HepG2 (cell line): ENCODE measurements around the gene PRMT5. TPM values are rescaled to one million over a fixed set of nuclear protein-coding genes. Genes with fewer than 3 reads are reported as not detected.

Experiments
- AGO1 ChIP-seq: fragments of 200-400 bp; formaldehyde crosslinking; IDR thresholded peaks from 2 replicates; pipeline ENCODE4 v1.6.1; 2017; ENCODE audit warnings: mild to moderate bottlenecking, low read depth, low read length, moderate library complexity; ENCODE audit not compliant: poor library complexity, severe bottlenecking
- FOXA1 ChIP-seq, 2 experiments: fragments of 450-650 bp in 1 of 2; sonication (generic) in 1 of 2; formaldehyde crosslinking in 1 of 2; IDR thresholded peaks; 2 replicates each; pipeline versions ENCODE4 v1.4.0 to v1.6.1; 2016 to 2020; ENCODE audit warnings: missing genetic modification reagents in 1 of 2
- GTF2F1 ChIP-seq: fragments of 150-350 bp; IDR thresholded peaks from 2 replicates; pipeline ENCODE4 v1.6.1; 2014; ENCODE audit warnings: low read length
- KMT2B ChIP-seq: IDR thresholded peaks from 2 replicates; pipeline ENCODE4 v1.6.1; 2016; ENCODE audit warnings: missing genetic modification reagents, missing compliant biosample characterization
- MAZ ChIP-seq, 2 experiments: sonication (generic) in 1 of 2; formaldehyde crosslinking in 1 of 2; IDR thresholded peaks; 2 replicates each; pipeline versions ENCODE4 v1.5.0 to v1.6.1; 2012 to 2020; ENCODE audit warnings: low read depth in 2 of 2, mild to moderate bottlenecking in 2 of 2, borderline replicate concordance in 1 of 2, improper control_type of control experiment in 1 of 2, low read length in 1 of 2, missing genetic modification reagents in 1 of 2, moderate library complexity in 1 of 2
- MED8 ChIP-seq: sonication (generic); formaldehyde crosslinking; IDR thresholded peaks from 2 replicates; pipeline ENCODE4 v1.8.1; 2023; ENCODE audit warnings: mild to moderate bottlenecking, missing genetic modification reagents; ENCODE audit not compliant: insufficient replicate concordance
- MXD4 ChIP-seq: IDR thresholded peaks from 2 replicates; pipeline ENCODE4 v1.6.1; 2016; ENCODE audit warnings: mild to moderate bottlenecking, missing biosample characterization, missing genetic modification reagents
- MYPOP ChIP-seq: sonication (generic); formaldehyde crosslinking; IDR thresholded peaks from 2 replicates; pipeline ENCODE4 v1.8.1; 2023; ENCODE audit warnings: mild to moderate bottlenecking, moderate library complexity, missing genetic modification reagents
- PAF1 ChIP-seq: IDR thresholded peaks from 2 replicates; pipeline ENCODE4 v1.6.1; 2016; ENCODE audit warnings: missing genetic modification reagents, missing compliant biosample characterization
- SP2 ChIP-seq: sonication (generic); formaldehyde crosslinking; IDR thresholded peaks from 2 replicates; pipeline ENCODE4 v1.5.1; 2020; ENCODE audit warnings: mild to moderate bottlenecking, missing genetic modification reagents
- TIGD3 ChIP-seq: sonication (generic); formaldehyde crosslinking; IDR thresholded peaks from 2 replicates; pipeline ENCODE4 v1.5.1; 2020; ENCODE audit warnings: mild to moderate bottlenecking, missing genetic modification reagents, borderline replicate concordance
- ZKSCAN5 ChIP-seq: sonication (generic); formaldehyde crosslinking; IDR thresholded peaks from 2 replicates; pipeline ENCODE4 v1.5.1; 2020; ENCODE audit warnings: mild to moderate bottlenecking, missing genetic modification reagents
- ZNF496 ChIP-seq: sonication (generic); formaldehyde crosslinking; IDR thresholded peaks from 2 replicates; pipeline ENCODE4 v1.8.1; 2023; ENCODE audit warnings: mild to moderate bottlenecking, moderate library complexity, missing genetic modification reagents; ENCODE audit not compliant: insufficient replicate concordance
- ZNF615 ChIP-seq: sonication (generic); formaldehyde crosslinking; IDR thresholded peaks from 2 replicates; pipeline ENCODE4 v1.5.0; 2020; ENCODE audit warnings: mild to moderate bottlenecking, missing genetic modification reagents, borderline replicate concordance
- ZNF841 ChIP-seq: sonication (generic); formaldehyde crosslinking; IDR thresholded peaks from 2 replicates; pipeline ENCODE4 v1.8.1; 2023; ENCODE audit warnings: missing genetic modification reagents, borderline replicate concordance
- ZNF879 ChIP-seq: sonication (generic); formaldehyde crosslinking; IDR thresholded peaks from 2 replicates; pipeline ENCODE4 v1.8.1; 2023; ENCODE audit warnings: missing genetic modification reagents
- ZSCAN30 ChIP-seq: sonication (generic); formaldehyde crosslinking; IDR thresholded peaks from 2 replicates; pipeline ENCODE4 v1.5.0; 2020; ENCODE audit warnings: mild to moderate bottlenecking, missing genetic modification reagents
- polyA plus RNA-seq, 8 experiments: library from polyadenylated mRNA; depleted of rRNA in 3 of 8; stranded (reverse) in 7 of 8; unstranded in 1 of 8; fragments of >200 nt; fragmentation: Illumina TruSeq in 4 of 8; extraction: Trizol in 4 of 8; gene quantifications; 2 replicates each; pipeline versions ENCODE4 v1.2.1 to v1.2.3, GENCODE V29; 2011 to 2016; ENCODE audit warnings: low read depth in 4 of 8, missing spikeins in 1 of 8, mixed read lengths in 1 of 8; ENCODE audit not compliant: insufficient read depth in 1 of 8
- total RNA-seq, 5 experiments: library from RNA; depleted of rRNA; stranded (reverse); fragments of >200 nt; fragmentation: Illumina TruSeq; extraction: Trizol; gene quantifications; 2 replicates each; pipeline ENCODE4 v1.2.3, GENCODE V29; 2016; ENCODE audit warnings: low read depth in 1 of 5
- TF ChIP-seq, protein P1 (sequence below): sonication (generic); formaldehyde crosslinking; IDR thresholded peaks from 2 replicates; pipeline ENCODE4 v1.4.0; 2020; ENCODE audit warnings: missing genetic modification reagents, mild to moderate bottlenecking, borderline replicate concordance
- TF ChIP-seq, protein P2 (sequence below): sonication (generic); formaldehyde crosslinking; IDR thresholded peaks from 2 replicates; pipeline ENCODE4 v1.8.0; 2022; ENCODE audit warnings: low read depth, missing genetic modification reagents

The PRMT5 gene
- total and polyA plus RNA-seq, 2 of the 13 experiments (the other 11 are each of a cell fraction or from before 2014, with no cell fraction given) = 210 to 354 TPM

DNA sequence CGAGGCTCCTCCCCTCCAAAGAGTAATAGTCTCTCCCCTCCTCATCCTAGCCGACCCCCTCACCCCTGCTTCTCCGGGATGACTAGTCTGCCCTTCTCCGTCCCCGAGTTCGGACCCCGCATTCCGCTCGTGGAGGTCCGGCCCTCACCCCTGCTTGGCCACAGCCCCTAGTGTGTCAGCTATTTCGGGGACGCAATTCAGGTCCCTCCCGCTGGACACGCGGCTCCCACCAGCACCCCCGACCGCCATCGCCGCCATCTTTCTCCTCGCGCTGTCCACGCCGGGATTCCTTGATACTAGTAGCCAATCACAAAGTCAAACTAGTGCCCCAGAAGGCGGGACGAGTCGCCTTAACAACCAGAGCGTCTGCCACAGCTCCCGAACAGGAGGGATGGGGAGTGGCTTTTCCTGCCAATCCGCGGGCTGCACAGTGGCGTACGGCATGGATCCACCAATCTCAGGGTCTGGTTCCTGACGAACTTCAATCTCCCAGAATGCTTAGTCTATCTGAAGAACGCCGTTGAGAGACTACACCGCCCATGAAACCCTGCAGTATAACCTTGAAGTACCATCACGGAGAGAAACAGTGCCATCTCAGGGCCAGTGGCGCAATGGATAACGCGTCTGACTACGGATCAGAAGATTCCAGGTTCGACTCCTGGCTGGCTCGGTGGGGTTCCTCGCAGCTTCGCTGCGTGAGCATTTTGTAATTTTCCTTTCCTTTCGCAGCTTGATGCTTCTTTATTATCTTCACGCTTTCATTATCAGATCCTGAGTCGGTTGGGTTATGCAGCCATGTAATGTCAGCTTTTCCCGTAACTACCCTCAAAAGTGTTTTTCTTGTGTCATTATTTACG is at the start of gene PRMT5 (continued):
- peak; percentile 97 for TF ChIP-seq MYPOP (CRISPR knock-in tag)
- TF ChIP-seq, protein P1, sequence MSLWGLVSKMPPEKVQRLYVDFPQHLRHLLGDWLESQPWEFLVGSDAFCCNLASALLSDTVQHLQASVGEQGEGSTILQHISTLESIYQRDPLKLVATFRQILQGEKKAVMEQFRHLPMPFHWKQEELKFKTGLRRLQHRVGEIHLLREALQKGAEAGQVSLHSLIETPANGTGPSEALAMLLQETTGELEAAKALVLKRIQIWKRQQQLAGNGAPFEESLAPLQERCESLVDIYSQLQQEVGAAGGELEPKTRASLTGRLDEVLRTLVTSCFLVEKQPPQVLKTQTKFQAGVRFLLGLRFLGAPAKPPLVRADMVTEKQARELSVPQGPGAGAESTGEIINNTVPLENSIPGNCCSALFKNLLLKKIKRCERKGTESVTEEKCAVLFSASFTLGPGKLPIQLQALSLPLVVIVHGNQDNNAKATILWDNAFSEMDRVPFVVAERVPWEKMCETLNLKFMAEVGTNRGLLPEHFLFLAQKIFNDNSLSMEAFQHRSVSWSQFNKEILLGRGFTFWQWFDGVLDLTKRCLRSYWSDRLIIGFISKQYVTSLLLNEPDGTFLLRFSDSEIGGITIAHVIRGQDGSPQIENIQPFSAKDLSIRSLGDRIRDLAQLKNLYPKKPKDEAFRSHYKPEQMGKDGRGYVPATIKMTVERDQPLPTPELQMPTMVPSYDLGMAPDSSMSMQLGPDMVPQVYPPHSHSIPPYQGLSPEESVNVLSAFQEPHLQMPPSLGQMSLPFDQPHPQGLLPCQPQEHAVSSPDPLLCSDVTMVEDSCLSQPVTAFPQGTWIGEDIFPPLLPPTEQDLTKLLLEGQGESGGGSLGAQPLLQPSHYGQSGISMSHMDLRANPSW (CRISPR knock-in tag) = peak; percentile 100
- peak; percentile 92 for TF ChIP-seq MXD4
- TF ChIP-seq, protein P2, sequence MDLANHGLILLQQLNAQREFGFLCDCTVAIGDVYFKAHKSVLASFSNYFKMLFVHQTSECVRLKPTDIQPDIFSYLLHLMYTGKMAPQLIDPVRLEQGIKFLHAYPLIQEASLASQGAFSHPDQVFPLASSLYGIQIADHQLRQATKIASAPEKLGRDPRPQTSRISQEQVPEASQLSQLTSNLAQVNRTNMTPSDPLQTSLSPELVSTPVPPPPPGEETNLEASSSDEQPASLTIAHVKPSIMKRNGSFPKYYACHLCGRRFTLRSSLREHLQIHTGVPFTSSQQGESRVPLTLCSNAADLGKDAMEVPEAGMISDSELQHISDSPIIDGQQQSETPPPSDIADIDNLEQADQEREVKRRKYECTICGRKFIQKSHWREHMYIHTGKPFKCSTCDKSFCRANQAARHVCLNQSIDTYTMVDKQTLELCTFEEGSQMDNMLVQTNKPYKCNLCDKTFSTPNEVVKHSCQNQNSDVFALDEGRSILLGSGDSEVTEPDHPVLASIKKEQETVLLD (CRISPR knock-in tag) = peak; percentile 37; the same call in 1 of the 2 replicates
- peak; percentile 97 for TF ChIP-seq KMT2B
- peak; percentile 79; the same call in 1 of the 2 replicates for TF ChIP-seq ZNF615 (CRISPR knock-in tag)
- peak; percentile 77 for TF ChIP-seq ZKSCAN5 (CRISPR knock-in tag)
- peak; percentile 86 for TF ChIP-seq AGO1
- TF ChIP-seq PAF1 (CRISPR knock-in tag) = peak; percentile 91; the same call in 1 of the 2 replicates
- TF ChIP-seq ZNF496 (CRISPR knock-in tag) = no peak
- TF ChIP-seq SP2 (CRISPR knock-in tag) = peak; percentile 94
- 0 out of 2 replicates have a peak, but pooled peaks have one; percentile 8 for TF ChIP-seq ZNF841
- TF ChIP-seq MED8 = peak; percentile 70
- no peak for TF ChIP-seq FOXA1 (IDR thresholded peaks at IDR 0.05)
- peak; percentile 26; the same call in 1 of the 2 replicates for TF ChIP-seq FOXA1 (CRISPR knock-in tag; IDR thresholded peaks at IDR 0.05)
- peak; percentile 78; the same call in 1 of the 2 replicates for TF ChIP-seq GTF2F1
- TF ChIP-seq MAZ (IDR thresholded peaks at IDR 0.05; ENCODE audit: borderline replicate concordance, low read depth, low read length) = peak; percentile 71; the same call in 1 of the 2 replicates
- peak; percentile 99 for TF ChIP-seq MAZ (CRISPR knock-in tag; IDR thresholded peaks at IDR 0.05; ENCODE audit: low read depth)
- TF ChIP-seq ZSCAN30 (CRISPR knock-in tag) = peak; percentile 94
- TF ChIP-seq ZNF879 (CRISPR knock-in tag) = peak; percentile 78
- TF ChIP-seq TIGD3 (CRISPR knock-in tag) = peak; percentile 96; the same call in 1 of the 2 replicates
